Transverse colon (tissue), 3 donors: ENCODE results near the gene HAL.

Experiments used
- EP300 ChIP-seq: sonication (generic); formaldehyde crosslinking; IDR thresholded peaks from one replicate; pipeline ENCODE4 v1.6.1; 2017; ENCODE audit warnings: antibody characterized with exemption, low read depth
- POLR2A ChIP-seq: fragments of 450-650 bp; IDR thresholded peaks from one replicate; pipeline ENCODE4 v1.6.1; 2016; ENCODE audit warnings: antibody characterized with exemption, mild to moderate bottlenecking, moderate library complexity
- TF ChIP-seq, protein P1 (sequence below), 5 experiments: fragments of 200-600 bp in 3 of 5; fragments of 450-650 bp in 2 of 5; sonication (generic) in 3 of 5; IDR thresholded peaks; 1 replicate in 2 of 5; 2 replicates in 3 of 5; pipeline ENCODE4 v1.5.1; 2016 to 2017; ENCODE audit warnings: antibody characterized with exemption in 5 of 5, inconsistent platforms in 3 of 5, mild to moderate bottlenecking in 2 of 5, moderate library complexity in 1 of 5

DNA sequence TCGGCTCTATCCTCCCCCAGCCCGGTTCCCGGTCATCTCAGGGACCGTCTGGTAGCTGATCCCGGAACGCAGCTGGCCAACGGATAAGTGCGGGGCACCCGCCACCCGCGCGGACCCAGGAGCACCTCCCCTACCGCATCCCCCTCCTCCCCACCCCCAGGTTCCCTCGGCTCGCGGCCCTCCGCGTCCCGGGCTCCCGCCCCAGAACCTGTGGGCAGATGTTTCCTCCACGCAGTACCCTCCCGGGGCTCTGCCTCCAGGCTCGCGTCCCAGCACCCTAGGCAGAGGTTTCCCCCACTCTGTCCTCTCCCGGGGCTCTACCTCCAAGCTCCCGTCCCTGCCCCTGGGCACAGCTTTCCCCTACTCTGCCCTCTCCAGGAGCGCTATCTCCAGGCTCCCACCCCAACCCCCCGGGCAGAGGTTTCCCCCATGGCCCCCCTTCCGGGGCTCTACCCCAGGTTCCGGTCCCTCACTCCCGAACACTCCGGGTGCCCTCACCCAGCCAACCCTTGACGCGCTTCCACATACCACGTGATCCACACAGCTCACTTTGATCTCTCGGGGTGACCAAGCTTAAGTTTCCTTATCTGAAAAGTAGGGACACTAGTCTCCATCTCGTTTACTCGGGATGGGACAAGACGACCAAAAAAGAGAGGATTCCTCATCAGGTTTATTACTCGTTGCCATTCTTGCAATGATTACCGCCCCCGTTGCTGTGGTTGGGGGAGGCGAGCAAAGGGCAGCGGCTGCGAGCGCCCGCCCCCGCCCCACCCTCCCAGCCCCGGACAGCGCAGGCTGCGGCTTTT is 53.4 kb downstream of the HAL start, which contains the start of gene CCDC38:
- TF ChIP-seq, protein P1, sequence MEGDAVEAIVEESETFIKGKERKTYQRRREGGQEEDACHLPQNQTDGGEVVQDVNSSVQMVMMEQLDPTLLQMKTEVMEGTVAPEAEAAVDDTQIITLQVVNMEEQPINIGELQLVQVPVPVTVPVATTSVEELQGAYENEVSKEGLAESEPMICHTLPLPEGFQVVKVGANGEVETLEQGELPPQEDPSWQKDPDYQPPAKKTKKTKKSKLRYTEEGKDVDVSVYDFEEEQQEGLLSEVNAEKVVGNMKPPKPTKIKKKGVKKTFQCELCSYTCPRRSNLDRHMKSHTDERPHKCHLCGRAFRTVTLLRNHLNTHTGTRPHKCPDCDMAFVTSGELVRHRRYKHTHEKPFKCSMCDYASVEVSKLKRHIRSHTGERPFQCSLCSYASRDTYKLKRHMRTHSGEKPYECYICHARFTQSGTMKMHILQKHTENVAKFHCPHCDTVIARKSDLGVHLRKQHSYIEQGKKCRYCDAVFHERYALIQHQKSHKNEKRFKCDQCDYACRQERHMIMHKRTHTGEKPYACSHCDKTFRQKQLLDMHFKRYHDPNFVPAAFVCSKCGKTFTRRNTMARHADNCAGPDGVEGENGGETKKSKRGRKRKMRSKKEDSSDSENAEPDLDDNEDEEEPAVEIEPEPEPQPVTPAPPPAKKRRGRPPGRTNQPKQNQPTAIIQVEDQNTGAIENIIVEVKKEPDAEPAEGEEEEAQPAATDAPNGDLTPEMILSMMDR (IDR thresholded peaks at IDR 0.05): no peak
- TF ChIP-seq EP300: no peak
- TF ChIP-seq POLR2A: peak; percentile 48
